H54 (cell line): ENCODE data around the gene IKZF2.

Experiments
- DNase-seq: peaks from one replicate; pipeline ENCODE4 v3.0.0; 2011; ENCODE audit warnings: low spot score, mixed read lengths; ENCODE audit not compliant: insufficient read length
- FAIRE-seq: peaks from 3 replicates; lab custom pipeline; 2011; peaks lifted over from hg19 to GRCh38; lab: Jason Lieb, UNC
- POLR2A ChIP-seq: IDR thresholded peaks from 2 replicates; pipeline ENCODE4 v1.6.1; 2011; ENCODE audit warnings: low read depth, mild to moderate bottlenecking, low read length

The IKZF2 gene

DNA sequence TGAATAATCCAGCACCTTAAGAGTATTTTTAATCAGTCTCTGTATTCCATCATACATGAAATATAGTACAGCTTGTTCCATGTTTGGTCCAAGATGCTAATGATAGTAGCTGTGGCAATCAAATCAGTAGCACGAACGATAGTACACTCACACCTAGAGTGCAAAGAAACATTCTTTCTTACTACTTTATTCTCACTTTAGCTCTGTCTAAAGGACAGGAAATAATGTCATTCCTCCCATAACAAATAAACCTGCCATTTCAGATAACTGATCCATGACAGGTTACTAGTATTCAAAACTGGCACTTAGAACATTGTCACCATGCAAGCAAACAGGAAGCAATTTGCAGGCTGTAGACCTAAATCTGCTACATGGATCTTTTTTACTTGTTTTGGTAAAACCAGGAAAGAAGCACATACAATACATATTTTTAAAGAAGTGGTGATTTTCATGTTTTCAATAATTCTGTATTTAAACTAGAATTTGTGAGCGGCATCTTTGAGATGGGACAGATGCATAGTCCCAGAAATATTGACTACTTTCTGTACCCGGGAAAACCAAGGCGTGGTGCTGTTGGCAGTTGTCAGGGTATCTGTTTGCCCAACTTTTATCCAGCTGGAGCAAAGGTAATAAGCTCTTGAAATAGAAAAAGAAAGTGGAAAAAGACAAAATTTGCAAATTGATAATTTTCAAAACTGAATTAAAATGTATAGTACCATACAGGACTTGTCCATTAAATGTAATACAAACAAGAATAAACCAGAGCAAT lies 49.5 kb downstream of the IKZF2 start:
- DNase-seq = no peak
- FAIRE-seq = no peak
- no peak for TF ChIP-seq POLR2A

DNA sequence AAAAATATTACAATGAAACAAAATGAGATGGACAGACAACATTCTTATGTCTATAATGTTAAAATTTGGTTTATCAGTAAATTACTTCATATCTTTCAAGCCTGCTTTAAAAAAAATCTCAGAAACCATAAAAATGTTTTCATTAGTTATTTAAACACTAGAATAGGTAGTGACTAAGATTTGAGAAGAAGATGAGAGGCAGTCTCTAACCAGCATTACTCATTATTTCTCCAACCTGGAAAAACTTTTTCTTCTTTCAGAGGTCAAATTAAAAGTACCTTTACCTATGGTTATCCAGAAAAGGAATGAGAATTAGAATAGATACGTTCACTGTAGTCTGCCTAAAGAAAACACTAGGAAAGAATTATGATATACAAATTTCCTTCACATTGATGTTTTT lies 50.3 kb downstream of the IKZF2 start:
- no peak for TF ChIP-seq POLR2A
- DNase-seq (no peak), FAIRE-seq (no peak)

DNA sequence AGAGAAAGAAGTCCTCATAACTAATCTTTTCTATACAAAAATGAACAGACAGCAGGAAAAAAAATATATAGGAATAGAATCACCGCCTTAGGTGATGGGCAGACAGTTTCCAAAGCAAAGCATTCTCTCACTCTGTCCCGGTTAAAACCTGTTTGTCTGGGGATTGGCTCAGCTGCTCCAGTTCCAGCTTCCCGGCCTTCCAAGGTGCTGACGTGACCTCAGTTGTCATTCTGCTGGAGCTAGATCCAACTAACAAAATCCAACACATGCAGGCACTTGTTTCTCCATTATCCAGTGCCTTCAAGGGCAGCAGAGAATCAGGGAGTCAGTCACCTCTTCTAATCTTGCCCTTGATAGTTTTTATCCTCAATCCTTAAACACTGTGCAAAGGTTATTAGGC lies 52.8 kb downstream of the IKZF2 start:
- DNase-seq (no peak), FAIRE-seq (no peak)
- TF ChIP-seq POLR2A = no peak

DNA sequence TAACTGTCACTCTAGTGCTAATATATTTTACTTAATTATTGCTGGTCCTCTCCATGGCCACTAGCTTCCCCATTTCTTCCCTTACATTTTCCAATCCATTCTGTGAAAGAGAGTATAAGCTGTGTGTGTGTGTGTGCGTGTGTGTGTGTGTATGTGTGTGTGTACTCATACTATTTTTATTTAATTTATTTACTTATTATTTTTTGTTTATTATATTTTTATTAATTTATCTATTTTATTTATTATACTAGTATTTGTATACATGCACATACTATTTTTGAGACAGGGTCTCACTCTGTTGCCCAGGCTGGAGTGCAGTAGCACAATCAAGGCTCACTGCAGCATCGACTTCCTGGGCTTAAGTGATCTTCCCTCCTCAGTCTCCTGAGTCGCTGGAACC lies 59.6 kb downstream of the IKZF2 start:
- TF ChIP-seq POLR2A = no peak
- DNase-seq (no peak), FAIRE-seq (no peak)

GRCh38 chr2:213090772-213091171 lies 60.6 kb downstream of the IKZF2 start:
- FAIRE-seq (no peak), DNase-seq (no peak)
- TF ChIP-seq POLR2A = no peak

GRCh38 chr2:213089438-213089837 lies 62.0 kb downstream of the IKZF2 start:
- no peak for DNase-seq
- TF ChIP-seq POLR2A = no peak
- no peak for FAIRE-seq

- FAIRE-seq (no peak), DNase-seq (no peak)
- TF ChIP-seq POLR2A = no peak
Measured at GRCh38 chr2:213087040-213087439, 64.4 kb downstream of the IKZF2 start.

GRCh38 chr2:213086571-213086970 lies 64.8 kb downstream of the IKZF2 start:
- DNase-seq = no peak

GRCh38 chr2:213086050-213086449 lies 65.4 kb downstream of the IKZF2 start:
- DNase-seq = no peak
- FAIRE-seq = no peak
- no peak for TF ChIP-seq POLR2A

More at GRCh38 chr2:213086571-213086970, 64.8 kb downstream of the IKZF2 start:
- FAIRE-seq = no peak
- no peak for TF ChIP-seq POLR2A

DNA sequence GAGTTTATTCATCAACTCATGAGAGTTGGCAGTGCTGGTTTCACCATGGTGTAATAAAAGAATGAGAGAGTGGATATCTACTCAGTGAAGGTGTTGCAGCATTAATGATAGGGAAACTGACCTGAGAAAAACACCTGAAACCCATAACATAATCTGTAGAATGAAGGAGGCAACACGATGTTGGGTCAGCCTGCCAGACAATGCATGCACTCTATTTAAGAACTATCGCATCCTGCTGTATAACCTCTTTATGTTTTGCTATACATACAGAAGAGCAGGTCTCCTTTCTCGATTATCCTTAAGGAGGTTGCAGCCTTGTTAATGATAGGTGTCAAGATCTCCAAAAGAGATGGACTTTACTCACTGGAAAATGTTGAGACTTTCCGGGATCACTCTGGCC lies 65.9 kb downstream of the IKZF2 start:
- FAIRE-seq = no peak
- no peak for DNase-seq
- TF ChIP-seq POLR2A = no peak

- no peak for TF ChIP-seq POLR2A
- no peak for DNase-seq
- FAIRE-seq = no peak
Measured at GRCh38 chr2:213084261-213084660, 67.2 kb downstream of the IKZF2 start.

- TF ChIP-seq POLR2A = no peak
- FAIRE-seq (no peak), DNase-seq (no peak)
Measured at GRCh38 chr2:213080969-213081617, 70.3 kb downstream of the IKZF2 start.

DNA sequence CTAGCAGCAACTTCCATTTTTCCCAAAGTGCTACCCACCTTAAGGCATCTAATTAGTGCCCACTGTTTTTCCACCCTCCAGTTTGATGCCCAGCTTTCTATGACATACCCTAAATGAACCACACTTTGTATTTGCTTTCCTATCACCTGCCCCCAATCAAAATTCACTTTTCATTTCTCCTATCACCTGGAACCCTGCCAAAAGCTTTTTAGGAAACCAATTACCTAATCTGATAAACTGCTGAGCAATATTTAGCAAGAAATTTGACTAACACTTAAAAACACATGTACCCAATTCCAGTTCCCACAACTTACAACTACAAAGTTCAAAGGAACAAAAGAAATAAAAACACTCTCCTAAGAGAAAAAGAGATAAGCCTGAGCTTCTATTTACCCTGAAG lies 71.7 kb downstream of the IKZF2 start:
- TF ChIP-seq POLR2A = no peak
- FAIRE-seq = no peak

DNA sequence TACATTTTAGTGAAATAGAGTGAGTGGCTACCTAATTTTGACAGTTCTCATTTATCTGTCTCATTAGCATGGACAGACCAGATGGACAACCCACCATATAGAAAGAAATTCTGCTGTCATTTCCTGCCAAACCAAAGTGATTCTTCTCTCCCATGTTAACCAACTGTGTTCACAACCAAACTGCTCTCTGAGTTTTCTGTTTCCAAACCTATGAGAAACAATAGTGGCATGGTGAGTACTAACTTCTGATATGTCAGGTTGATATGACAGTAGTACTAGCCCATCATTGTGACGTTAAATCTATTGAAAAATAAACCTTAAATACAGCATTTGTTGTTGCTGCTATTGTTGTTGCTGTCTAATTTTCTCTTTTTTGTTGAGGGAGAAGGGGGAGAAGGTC lies 72.7 kb downstream of the IKZF2 start:
- FAIRE-seq (no peak), DNase-seq (no peak)

More for the DNA sequence above, 71.7 kb downstream of the IKZF2 start:
- DNase-seq = no peak

GRCh38 chr2:213069531-213069930 lies 81.9 kb downstream of the IKZF2 start:
- DNase-seq (no peak), FAIRE-seq (no peak)
- no peak for TF ChIP-seq POLR2A

More for the DNA sequence above, 72.7 kb downstream of the IKZF2 start:
- TF ChIP-seq POLR2A = no peak
